ENCODE data around the gene YPEL4. TPM values are rescaled to one million over a fixed set of nuclear protein-coding genes. Genes with fewer than 3 reads are reported as not detected.
"Not testable (repeated sequence)": the region's sequence is repeated elsewhere in the genome, so short reads cannot be mapped to it uniquely, and the experiment has no call there.

YPEL4 gene
- total RNA-seq: 0.33 TPM

GRCh38 chr11:57649826-57650738 is at the start of gene YPEL4:
Gene YPEL4, minus strand, starts transcription at chr11:57649912. Its CDS starts 2,805 bp downstream, at chr11:57647107.
- no peak for DNase-seq (ENCODE audit: low spot score)

DNA sequence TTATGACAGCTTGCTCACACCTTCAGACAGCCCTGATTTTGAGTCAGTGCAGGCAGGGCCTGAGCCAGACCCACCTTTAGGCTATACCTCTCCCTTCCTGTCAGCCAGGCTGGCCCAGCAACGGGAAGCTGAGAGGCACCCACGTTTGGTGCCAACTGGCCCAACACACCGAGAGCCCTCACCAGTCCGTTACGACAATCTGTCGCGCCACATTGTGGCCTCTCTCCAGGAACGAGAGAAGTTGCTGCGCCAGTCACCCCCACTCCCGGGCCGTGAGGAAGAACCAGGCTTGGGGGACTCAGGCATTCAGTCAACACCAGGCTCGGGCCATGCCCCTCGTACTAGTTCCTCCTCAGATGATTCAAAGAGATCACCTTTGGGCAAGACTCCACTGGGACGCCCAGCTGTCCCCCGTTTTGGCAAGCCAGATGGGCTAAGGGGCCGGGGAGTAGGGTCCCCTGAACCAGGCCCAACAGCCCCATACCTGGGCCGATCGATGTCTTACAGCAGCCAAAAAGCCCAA is 49.2 kb upstream of the YPEL4 start:
- no peak for DNase-seq (ENCODE audit: low spot score)
- peak; percentile 23 for ATAC-seq

More at GRCh38 chr11:57649826-57650738, at the start of gene YPEL4:
- peak; percentile 16 for ATAC-seq

- ATAC-seq; DNase-seq (ENCODE audit: low spot score): not testable (repeated sequence)
Observed at GRCh38 chr11:57690474-57690873, 40.8 kb upstream of the YPEL4 start.

GRCh38 chr11:57681168-57681567 is 31.5 kb upstream of the YPEL4 start:
- DNase-seq (ENCODE audit: low spot score): no peak
- ATAC-seq: no peak

DNA sequence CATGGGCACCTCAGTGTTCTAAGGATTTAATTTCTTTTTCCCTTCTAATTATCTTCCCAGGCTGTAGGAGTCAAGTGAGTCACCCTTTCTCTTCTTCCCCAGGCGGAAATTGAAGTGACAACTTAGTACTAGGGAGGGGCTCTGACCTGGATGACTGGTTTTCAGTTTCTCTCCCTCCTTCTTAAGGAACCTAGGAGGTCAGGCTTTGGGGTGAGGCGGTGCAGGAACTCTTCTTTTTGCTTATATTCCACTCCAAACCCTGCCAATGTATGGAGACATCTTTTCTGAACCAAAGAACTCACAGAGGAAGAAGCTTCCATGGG is 30.8 kb upstream of the YPEL4 start:
- ATAC-seq (no peak), DNase-seq (ENCODE audit: low spot score) (no peak)

- peak; percentile 42 for ATAC-seq
Observed at GRCh38 chr11:57679396-57679795, 29.7 kb upstream of the YPEL4 start.

GRCh38 chr11:57675176-57675941 is 25.6 kb upstream of the YPEL4 start:
- DNase-seq (ENCODE audit: low spot score): no peak
- no peak for ATAC-seq

More at GRCh38 chr11:57679396-57679795, 29.7 kb upstream of the YPEL4 start:
- no peak for DNase-seq (ENCODE audit: low spot score)

- ATAC-seq: no peak
- DNase-seq (ENCODE audit: low spot score): no peak
Observed at GRCh38 chr11:57674251-57674650, 24.5 kb upstream of the YPEL4 start.

DNA sequence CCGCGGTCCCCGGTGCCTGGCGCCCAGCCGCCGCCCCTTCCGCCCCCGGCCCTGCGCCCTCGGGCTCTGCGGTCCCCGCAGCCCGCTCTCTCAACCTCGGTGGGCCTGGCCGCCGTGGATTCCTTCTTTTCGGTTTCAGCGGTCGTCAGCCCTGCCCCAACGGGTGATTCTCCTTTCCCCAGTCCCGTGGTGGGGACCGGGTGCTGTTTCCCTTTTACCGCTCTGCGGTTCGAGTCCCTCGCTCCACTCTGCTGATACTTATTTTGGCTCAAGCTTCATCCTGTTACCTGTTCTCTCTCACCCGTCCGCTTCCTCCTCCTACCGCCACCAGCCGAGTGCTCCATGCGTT is 18.7 kb upstream of the YPEL4 start:
- DNase-seq (ENCODE audit: low spot score) (no peak), ATAC-seq (peak; percentile 12)

GRCh38 chr11:57667736-57668433 is 18.2 kb upstream of the YPEL4 start, which contains the start of gene ZDHHC5:
Gene ZDHHC5, plus strand, starts transcription at chr11:57668114. Its CDS starts 4,977 bp downstream, at chr11:57673091.
- peak; percentile 99 for DNase-seq (ENCODE audit: low spot score)
- ATAC-seq: peak; percentile 86

DNA sequence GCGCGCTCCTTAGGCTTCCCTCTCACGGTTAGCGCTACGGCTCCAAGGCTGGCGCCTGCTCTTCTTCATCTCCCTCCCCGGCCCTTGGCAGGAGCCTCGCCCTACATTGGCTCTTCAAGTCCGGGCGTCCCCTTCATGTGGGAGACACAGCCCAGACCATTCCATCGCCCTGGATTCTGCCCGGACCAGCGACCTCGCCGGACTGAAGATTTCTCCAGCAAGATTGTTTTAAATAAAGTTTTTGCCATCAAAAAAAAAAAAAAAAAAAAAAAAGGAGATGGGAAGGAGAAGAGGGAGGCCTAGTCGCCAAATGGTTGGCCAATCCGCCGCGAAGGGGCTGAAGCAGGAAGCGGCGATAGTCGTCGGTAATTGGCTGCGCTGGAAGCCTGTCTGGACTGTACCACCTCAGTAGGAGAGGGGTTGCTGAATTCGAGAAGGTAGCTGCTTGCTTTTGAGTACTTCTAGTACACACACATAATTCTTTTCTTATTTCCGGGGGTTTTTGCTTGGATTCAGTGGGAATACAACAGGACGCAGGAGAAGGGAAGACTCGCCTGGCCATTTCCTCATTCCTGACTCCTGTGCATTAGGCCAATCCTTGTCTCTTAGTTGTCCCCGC is 17.5 kb upstream of the YPEL4 start:
- DNase-seq (ENCODE audit: low spot score) (peak; percentile 96), ATAC-seq (peak; percentile 82)

DNA sequence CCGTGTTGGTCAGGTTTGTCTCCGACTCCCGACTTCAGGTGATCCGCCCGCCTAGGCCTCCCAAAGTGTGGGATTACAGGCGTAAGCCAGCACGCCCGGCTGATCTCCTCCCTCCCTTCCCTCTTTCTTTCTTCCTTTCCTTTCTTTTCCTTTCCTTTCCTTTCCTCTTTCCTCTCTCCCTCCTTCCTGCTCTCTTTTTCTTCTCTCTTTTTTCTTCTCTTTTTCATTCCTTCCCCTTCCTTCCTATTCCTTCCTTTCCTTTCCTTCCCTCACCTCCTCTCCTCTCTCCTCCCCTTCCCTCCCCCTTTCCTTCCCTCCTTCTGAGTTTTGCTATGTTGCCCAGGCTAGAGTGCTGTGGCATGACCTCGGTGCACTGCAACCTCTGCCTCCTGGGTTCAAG is 14.3 kb upstream of the YPEL4 start:
- ATAC-seq (no peak), DNase-seq (ENCODE audit: low spot score) (no peak)

DNA sequence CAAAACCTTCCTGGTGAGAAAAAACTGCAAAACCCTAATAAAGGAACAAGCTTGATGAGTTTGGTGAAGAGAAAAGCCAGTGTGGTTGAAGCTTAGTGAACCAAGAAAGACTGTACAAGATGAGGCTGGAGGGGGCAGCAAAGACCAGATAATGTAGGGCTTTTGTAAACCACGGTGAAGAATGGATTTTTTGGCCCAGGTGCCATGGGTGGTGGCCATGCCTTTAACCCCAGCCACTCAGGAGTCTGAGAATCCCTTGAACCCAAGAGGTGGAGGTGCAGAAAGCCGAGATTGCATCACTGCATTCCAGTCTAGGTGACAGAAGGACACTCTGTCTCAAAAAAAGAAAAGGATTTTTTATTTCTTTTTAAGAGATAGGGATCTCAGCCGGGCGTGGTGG is 13.2 kb upstream of the YPEL4 start:
- ATAC-seq (no peak), DNase-seq (ENCODE audit: low spot score) (no peak)

- ATAC-seq (no peak), DNase-seq (ENCODE audit: low spot score) (no peak)
Observed at GRCh38 chr11:57659669-57660068, 10.0 kb upstream of the YPEL4 start.

DNA sequence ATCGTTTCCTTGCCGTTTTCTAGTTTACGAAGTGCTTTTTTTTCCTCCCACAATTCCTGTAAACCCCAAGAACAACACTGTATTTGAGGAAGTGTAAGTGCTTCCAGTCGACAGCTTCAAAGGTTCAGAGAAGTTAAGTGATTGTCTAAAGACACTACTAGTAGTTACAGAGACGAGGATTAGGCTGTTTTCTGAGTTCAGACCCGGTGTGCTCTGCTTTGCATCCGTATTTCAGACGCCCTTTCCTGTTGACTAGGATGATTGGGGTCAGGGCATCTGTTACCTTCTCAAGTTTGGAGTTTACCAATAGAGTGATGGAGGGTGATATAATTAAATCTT is 8.3 kb upstream of the YPEL4 start:
- DNase-seq (ENCODE audit: low spot score) (no peak), ATAC-seq (no peak)

GRCh38 chr11:57657194-57658022 is 7.7 kb upstream of the YPEL4 start, which contains the start of gene CLP1:
Gene CLP1, plus strand, starts transcription at chr11:57657762. Its CDS starts 1,715 bp downstream, at chr11:57659477.
- peak; percentile 98 for ATAC-seq
- peak; percentile 100 for DNase-seq (ENCODE audit: low spot score)

GRCh38 chr11:57656885-57657193 is 7.1 kb upstream of the YPEL4 start:
- no peak for ATAC-seq
- no peak for DNase-seq (ENCODE audit: low spot score)

DNA sequence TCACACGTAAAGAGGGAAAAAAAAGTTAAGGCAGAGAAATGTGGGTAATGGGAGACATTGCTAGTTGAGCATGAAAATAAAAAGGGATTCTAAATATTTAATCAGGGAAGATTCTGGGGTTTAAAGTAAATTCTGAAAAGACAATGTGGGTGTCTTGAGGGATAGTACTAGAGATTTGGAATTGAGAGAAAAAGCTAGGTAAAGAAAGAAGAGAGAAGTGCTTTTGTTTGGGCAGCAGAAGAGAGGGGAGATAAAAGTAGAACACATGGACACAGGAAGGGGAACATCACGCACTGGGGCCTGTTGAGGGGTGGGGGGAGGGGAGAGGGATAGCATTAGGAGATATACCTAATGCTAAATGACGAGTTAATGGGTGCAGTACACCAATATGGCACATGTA is 3.5 kb upstream of the YPEL4 start:
- DNase-seq (ENCODE audit: low spot score): no peak
- ATAC-seq: no peak

DNA sequence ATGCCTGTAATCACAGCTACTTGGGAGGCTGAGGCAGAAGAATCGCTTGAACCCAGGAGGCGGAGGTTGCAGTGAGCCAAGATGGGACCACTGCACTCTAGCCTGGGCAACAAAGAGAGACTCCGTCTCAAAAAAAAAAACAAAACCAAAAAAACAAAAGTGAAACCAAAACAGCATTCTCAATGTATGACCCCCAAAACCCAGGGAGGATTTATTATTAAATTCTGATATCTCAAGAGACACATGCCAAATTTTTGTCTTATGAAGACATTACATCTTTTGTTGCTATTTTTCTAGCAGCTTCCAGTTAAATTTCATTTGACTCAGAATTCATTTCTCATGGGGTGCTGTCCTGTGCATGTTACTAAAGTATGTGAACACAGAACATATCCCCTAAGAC is 3.0 kb upstream of the YPEL4 start:
- DNase-seq (ENCODE audit: low spot score): no peak
- ATAC-seq: no peak

DNA sequence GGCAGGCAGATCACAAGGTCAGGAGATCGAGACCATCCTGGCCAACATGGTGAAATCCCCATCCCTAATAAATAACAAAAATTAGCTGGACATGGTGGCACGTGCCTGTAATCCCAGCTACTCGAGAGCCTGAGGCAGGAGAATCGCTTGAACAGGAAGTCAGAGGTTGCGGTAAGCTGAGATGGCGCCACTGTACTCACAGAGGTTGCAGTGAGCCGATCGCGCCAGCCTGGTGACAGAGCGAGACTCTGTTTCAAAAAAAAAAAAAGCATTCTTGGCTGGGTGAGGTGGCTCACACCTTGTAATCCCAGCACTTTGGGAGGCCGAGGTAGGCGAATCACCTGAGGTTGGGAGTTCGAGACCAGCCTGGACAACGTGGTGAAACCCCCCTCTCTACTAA is 2.5 kb upstream of the YPEL4 start:
- DNase-seq (ENCODE audit: low spot score); ATAC-seq: not testable (repeated sequence)
